ENCODE measurements around the gene ZMYND8.

GRCh38 chr20:47320990-47321805, 35.3 kb downstream of the ZMYND8 start:
- no peak for TF ChIP-seq CTCF (IDR thresholded peaks at IDR 0.05)
- no peak for TF ChIP-seq POLR2A (IDR thresholded peaks at IDR 0.05)

Data from heart left ventricle (tissue), 13 donors.